NOMO-1 treated with DMSO at 0.1 percent for 48 hours (cell line): ENCODE data around the gene FSTL4.
A peak's percentile ranks its signal among the peaks of the same experiment; 100 is the strongest.

ENCODE experiments used
- DNase-seq: peaks from one replicate; lab custom pipeline; 2025; ENCODE audit not compliant: unreplicated experiment; lab: John Stamatoyannopoulos, UW

Gene FSTL4

DNA sequence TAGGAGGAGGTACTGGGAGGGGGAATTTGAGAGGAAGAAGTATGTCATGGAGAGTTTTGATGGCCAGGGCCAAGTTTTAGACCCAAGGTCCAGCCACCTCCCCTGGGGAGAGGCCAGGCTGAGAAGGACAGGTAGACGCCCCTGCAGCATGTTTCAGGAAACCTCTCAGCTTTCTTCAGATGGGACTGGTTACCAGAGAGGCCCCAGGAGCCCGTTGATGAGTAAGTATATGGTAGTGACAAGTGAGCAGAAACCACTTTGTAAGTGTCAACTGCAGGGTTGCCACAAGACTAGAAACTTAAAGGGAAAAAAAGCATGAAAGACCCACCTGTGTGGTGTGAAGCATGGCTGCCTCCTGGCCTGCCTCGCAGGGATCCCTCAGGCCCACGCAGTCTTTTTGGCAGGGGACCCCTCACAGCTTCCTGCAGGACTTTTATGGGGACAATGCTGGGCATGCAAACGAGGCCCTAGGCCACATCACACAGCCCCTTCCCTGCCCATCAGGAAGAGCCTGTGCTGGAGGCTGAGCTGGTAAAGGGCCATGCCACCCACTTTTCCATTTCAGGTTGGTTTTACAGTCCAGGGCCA, 255.9 kb downstream of the FSTL4 start:
- DNase-seq, result no peak

DNA sequence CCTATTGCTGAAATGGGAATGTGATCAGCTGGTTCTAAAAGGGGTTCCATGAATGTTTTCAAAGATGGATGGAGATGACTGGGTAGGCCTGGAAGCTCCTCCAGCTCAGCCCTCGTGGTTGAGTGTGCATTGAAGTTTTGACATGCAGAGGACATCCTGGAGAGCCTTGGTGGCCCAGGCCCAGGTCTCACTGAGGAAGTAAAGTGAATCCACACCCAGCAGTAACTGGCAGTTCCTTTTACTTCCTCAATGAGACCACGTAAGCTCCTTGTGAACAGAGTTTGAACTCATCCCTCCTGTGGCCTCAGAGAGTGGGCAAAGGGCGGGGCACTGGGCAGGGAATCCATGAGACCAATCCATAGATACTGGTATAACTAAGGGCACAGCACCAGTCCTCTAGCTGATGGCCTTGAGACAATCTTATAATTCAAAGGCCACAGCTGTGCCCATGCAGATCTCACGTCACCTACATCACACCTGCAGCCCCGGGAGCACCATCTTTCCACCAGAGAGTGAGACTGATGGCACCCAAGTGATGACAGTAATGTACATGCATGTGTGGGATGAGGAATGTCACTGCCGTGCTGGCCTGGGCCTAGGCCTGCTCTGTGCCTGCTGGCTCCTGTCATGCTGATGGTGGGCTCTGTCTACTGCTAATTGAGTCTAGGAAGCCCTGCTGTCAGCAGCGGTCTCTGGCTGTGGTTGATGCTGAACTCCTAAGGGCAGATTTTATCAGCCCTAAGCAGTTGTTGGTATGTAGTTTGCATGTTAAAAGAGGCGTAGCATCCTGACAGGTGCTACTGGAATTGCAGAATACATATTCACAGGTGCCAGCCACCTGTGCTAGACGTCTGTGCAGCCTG, 257.8 kb downstream of the FSTL4 start:
- peak; percentile 77 for DNase-seq

DNA sequence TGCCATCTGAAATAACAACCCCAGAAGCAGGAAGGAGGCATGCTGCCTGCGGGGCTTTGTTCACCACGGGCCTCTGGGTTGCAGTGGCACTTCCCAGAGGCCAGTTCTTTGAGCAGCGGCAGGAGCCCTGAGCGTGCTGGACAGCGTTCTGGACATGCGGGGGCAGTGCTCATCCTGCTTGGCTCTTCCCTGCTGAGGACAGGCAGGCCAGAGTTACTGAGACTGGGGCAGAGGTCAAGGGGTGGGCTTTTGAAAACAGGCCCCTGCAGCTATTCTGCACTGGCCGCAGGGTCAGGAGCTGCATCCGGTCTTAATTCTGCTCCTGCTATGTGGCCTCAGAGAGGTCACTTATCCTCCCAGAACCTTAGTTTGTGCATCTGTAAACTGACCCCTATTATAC, 258.6 kb downstream of the FSTL4 start:
- DNase-seq, result no peak

DNA sequence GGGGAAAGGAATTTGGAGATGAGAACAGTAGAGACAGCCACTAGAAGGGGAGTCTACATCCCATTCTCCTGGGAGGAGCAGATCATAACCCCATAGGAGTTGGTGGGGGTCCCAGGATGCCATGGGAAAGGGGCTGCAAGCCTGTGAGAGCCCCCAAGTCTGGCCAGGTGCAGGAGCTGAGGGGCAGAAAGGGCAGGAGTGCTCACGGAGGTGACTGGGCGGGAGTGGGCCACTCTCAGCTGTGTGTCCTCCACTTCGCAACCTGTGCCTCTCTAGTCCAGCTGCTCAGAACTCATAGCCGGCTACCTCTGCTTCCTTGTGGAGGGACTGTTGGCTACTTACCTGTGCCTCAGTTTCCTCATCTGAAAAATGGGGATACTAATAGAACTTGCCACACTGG, 263.9 kb downstream of the FSTL4 start:
- DNase-seq, result no peak

DNA sequence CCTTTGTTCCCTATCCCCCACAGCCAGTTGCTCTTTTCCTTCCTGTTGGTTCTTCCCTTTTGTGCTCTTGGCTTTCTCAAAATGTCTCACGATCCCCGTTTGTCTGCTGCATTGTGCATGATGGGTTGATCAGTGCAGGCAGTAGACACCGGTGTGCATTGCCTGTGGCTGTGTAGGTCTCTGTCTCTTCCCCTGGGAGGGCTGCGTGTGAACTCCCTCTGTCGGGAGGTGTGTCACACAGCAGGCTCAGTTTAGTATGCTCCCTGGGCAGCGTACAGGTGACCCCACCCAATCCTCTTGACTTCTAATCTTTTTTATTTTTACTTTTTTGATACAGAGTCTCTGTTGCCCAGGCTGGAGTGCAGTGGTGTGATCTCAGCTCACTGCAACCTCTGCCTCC, 265.3 kb downstream of the FSTL4 start:
- DNase-seq, result no peak

DNA sequence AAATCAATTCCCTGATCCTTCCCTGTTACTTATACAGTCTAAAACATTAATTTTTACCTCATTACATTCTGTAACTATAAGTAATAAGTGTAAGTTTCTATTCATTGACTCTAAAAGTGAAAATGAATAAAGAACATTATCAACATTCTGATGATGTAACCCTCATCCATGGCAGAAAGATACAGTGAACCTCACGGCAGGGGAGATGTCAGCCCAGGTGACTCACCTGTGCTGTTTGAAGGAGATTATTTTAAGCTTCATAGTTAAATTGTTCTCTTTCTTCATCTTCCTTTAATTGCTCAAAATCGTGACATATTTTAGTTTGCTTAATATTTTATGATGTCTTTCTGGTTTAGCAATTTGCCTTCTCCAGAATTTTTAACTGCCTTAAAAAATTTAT, 268.1 kb downstream of the FSTL4 start:
- DNase-seq, result no peak

DNA sequence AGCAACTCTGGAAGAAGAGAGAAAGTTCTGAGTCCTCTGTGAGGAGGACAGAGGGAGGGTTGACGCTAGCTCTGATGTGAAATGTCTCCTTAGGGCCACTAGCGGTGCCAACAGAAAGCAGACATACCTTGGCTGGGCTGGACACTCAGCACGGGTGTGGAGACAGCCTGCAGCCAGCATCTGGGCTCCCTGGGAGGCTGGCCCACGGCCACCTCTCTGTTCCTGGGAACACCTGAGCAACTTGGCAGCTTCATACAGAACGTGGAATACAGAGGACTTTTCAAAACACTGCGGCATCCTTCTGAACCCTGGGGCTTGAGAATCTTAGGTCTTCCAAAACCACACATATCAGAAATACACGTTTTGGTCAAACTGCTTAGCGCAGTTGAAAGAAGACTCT, 269.1 kb downstream of the FSTL4 start:
- no peak for DNase-seq

DNA sequence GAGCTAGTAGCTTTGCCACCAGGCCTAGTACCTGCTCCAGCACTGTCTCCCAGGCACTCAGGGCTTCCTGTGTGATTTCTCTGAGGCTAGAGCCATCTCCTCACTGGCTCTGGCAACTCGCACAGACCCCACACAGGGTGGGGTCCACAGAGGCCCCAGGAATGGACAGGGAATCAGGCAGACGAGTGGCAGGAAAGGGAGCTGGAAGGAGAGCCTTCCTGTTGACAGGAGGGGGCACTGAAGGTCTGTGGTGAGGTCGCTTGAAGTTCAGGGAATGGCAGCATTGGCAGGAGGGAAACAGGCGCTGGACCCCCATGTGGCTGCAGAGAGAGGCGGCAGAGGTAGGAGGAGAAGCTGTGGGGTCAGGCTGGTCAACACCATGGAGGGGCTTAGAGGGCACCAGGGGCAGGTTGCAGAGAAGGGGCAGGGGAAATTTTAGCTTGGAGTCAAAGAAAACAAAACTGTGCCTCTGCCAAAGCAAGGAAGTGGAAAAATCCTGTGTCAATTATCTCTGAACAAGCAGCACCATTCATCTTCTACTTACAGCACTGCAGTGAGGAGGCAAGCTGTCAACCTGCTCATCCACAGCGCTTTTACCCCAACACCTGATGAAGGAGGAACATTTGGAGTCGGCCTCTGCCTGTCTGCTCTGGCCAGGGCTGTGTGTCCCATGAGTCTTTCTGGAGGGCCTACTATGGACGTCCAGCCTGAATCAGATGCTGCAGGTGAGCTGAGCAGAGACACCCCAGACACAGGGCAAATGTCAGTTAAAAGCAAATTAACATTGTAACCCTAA, 270.2 kb downstream of the FSTL4 start:
- DNase-seq, result no peak

DNA sequence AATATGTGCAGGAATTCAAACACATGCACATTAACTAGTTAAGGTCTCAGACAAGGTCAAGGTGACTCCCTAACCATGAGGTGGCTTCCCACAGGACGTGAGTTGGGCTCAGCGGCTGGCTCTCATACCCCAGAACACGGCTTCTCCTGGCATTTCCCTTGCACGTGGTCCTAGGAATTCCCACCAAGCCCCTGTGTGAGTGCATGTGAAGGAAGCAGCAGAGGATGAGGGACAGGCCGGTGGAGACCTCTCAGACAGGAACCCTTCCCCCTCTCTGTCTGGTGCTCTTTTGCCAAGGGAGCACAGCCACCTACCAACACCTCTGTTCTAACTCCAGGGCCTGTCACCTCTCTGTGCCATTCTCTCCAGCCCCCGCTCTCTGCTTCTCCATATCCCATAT, 271.0 kb downstream of the FSTL4 start:
- DNase-seq, result no peak

DNA sequence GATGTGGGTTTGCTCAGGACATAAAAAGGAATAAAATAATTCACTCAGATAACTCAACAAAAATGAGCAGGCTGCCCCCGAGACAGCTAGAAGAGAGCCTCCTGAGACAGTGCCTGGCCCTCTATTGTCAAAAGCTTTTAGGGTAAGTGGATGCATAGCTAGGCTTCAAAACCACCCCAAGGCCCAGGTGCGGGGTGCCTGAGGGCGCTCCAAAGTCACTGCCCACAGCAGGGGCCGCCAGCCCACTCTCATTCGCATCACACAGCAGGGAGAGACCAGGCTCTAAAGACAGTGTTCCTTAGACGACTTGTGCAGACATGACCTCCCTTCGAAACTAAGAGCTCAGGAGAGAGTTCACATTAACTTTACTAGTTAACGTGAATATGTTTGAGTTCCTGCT, 271.5 kb downstream of the FSTL4 start:
- no peak for DNase-seq

DNA sequence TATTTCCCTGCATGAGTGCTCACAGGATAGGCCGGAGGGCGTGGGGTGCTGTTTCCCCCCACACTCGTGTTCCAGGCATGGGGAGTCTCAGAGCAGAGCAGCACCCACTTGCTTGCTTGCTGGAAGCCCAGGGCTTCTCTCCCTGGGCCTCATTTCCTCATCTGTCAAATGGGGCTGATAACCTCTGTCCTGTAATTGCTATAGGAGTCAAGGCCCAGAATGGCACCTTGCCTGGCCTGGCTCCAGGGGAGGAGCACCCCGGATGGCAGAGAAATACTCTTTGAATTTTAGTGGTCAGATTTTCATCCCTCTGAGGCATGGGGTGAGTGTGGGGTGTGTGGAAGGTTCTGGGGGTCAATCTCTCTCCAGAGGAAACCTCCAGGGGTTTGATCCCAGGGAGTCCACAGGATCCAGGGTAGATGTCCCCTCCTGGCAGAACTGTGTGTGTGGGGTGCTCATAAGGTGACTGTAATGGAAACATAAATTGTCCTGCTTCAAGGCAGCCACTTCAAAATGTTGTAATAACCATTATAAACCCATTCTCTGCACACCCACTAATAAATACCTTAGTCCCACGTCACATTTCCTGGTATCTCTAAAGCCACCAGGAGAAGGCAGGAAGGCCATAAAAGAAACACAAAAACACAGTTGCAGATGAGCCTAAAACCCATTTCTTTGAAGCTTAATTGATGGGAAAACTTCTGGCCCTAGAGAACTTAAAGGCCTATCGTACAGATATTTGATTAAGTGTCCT, 272.2 kb downstream of the FSTL4 start:
- no peak for DNase-seq

DNA sequence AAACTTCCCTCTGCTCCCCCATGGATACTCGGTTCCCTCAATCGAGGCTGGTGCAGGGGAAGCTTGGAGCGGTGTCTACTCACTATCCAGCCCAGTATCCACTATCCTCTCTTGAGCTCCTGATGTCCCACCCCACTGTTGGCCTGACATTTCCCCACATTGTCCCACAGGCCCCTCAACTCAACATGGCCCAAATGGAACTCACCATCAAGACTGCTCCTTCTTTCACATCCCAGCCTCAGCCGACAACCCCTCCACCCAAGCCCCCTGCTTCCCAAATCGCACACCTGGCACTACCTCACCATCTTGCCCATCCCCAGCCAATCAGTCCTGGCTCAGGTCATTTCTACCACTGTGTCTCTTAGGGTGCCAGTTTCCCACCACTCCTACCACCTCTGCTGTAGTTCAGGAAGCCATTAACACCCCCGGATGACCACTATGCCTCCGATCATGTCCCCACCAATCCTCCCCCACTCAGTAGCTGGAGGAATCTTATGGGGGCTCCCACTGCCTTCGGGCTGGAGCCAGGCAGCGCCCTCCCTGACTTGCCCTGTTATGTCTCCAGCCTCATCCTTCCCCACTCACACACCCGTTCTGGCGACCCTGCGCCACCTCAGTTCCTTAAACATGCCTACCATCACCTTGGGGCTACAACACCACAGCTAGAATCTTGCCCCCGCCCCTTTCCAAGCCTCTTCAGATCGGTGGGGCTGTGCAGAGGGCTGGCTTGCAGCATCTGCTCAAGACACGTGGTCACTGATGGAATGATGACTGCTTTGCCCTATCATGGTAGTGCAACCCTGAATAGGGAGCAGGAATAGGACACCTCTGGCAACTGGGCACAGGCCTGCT, 273.6 kb downstream of the FSTL4 start:
- DNase-seq, result no peak

DNA sequence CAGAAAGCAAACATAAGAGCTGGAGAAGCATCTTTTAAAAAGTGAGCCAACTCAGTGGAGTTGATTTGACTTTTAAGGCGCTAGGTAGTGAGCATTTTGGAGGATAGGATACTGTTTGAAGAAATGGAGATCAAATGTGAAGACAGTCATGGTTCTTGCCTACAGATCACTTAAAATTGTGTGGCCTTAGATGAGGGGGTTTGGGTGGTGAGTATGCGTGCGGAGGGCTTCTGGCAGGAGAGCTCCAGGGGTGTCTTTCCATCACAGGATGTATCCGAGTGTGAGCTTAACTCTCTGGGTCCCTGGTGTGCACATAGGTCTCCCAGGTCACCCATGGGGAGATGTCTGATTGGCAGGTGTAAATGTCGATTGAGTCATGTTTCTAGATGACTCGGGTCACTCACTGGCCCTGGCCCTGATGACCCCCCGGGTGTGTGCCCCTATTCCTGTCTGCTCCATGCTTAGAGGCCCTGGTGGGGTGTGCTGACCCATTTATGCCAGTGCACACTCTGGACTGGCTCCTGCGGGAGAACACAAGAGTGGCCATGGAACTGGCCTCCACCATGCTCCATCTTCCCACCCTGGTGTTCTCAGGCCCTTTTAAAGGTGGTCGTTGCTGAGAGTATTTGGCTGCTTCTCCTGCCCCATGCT, 274.4 kb downstream of the FSTL4 start:
- DNase-seq, result no peak

DNA sequence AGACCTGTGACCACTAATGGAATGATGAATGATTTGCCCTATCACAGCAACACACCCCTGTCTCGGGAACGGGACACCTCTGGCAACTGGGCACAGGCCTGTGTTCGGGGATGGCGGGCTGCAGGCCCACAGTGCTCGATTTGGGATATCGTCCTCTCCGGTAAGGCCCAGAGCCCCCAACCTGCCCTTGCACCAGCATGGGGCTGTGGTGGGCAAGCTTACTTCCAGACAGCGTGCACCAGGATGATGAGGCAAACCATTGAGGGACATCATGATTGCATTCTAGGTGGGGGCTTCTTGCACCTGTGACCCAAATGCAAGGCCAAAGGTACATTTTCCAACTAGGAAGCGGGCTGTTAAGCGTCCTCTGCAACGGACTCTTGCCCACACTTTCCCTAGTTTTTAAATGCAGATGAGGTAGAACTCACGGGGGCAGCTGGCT, 275.4 kb downstream of the FSTL4 start:
- no peak for DNase-seq

DNA sequence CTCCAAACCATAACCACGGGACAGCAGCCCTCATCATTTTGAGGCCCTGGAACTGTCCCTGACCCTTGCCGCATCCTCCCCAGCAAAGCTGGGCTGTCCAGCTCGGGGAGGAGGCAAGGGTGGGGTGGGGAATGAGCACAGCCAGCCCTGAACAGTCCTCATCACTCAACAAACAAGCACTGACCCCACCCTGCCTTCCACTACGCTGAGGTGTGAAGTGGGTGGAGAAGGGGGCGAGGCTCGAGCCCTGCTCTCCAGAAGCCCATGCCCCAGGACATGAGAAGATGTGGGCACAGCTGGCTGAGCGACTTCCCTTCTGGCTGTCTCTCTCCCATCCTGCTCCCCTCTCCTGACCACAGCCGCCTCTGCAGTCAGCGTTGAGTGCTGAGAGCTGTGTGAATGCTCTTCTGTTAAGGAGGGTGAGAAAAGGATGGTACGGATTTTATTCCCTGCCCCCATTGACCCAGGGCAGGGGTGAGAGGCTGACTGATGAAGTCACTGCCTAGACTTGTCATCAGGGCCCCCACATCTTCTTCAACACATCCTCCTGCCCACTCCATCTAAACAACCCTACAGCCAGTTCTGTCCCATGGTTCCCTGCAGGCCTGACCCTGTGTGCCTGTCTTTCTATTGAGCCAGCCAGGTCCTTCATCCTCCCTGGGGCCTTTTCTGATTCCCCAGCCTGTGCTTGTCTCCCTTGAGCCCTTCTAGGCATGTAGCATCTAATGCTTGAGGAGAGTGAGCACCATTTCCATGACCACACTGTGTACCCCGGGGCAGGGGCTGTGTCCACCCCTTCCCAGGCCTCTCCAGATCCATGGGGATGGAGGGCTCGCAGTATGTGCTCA, 276.0 kb downstream of the FSTL4 start:
- no peak for DNase-seq

DNA sequence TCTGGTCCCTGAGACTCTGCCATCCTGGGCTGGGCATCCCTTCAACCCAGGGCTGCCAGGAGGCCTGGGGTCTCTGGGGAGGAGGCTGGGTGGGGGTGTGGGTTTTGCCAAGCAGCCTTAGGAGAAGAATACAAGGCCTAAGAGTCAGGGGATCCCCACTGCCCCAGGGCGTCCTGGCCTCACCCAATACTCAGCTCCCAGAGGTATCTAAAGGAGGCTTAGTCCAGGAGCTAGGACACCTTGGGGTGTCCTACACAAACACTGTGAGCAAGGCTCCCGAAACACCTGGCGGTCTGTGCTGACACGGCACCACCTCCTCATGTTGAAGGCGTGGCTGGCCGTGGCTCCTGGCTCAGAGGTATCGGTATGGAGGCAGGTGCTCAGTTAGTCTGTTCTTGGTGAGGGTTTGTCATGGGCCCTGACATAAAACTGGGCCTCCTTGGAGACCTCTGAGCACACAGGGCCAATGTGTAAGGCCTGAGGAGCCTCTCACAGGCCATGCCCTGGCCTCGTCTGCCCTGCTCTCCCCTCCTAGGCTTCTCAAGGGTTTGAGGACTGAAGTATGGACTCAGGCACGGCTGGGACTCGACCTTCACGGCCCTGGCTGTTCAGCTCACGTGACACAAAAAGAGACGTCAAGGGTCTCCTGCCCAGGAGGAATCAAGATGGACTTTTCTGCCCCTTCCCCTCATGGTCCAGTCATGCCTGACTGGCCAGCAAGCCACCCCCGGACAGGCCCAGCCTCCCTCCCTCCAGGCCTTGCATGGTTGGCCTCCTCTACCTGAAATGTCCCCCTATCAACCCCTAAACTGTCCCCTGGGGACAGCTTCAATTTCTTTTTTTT, 277.3 kb downstream of the FSTL4 start:
- DNase-seq, result no peak

DNA sequence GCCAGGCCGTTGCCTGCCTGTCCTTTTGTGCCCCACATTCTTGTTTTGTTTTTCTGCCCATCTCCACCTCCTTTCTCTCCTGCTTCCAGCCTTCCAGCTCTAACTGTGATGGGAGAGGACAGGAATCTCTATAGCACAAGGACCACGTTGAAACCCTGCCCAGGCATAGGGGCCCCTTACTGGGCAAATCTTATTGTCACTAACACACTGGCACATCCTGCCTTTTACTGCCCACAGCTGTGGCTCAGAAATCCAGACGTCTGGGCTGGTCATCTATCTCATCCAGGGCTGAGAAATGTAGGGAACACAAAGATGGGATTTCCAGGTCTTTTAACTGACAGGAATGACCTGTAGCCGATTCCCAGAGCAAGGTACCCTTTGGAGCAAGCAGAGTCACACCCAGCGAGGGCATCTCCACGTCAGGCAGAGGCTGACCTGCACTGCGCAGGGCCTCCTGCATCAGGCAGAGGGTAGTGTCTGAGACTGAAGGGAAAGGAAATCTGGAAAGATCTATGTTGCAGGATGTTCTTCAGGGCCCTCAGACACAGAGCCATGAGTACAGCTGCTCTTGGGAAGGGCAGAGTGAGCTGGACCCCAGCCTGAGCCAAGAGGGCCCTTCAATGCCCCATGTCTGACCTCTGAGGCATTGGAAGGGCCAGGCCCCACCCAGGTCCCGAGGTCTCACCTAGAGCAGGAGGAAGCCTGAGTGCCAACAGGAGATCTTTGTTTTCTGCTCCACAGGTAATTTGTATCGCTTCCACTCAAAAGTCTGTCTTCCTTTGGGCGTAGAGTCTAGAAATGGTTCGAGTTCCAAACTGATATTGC, 278.8 kb downstream of the FSTL4 start:
- no peak for DNase-seq
